GM23338 (cell line): ENCODE measurements around the gene NT5DC3. TPM values are rescaled to one million over a fixed set of nuclear protein-coding genes. Genes with fewer than 3 reads are reported as not detected.

ENCODE experiments used
- ATAC-seq: fragments of 200-7000 bp; cut with Tn5 transposase; 3 replicates; pipeline ENCODE4 v1.9.1; 2020
- DNase-seq: peaks from one replicate; pipeline ENCODE4 v3.0.0-alpha.2; 2015; ENCODE audit warnings: low spot score
- H2AFZ ChIP-seq: fragments of 200-600 bp; sonication (generic); 2 replicates; pipeline ENCODE4 v1.8.0; 2016; ENCODE audit warnings: antibody characterized with exemption, mild to moderate bottlenecking, moderate library complexity
- H3F3A ChIP-seq: fragments of 200-600 bp; sonication (generic); replicated peaks from 2 replicates; pipeline ENCODE4 v1.8.0; 2017; ENCODE audit warnings: antibody characterized with exemption, mixed run types, low read depth
- H3K27ac ChIP-seq: fragments of 200-600 bp; sonication (generic); 2 replicates; pipeline ENCODE4 v1.6.1; 2016; ENCODE audit warnings: low read depth
- H3K27me3 ChIP-seq: fragments of 200-600 bp; sonication (generic); 2 replicates; pipeline ENCODE4 v1.8.0; 2016; ENCODE audit warnings: mild to moderate bottlenecking, mixed run types, moderate library complexity; ENCODE audit not compliant: insufficient read depth
- H3K36me3 ChIP-seq: fragments of 200-600 bp; sonication (generic); 2 replicates; pipeline ENCODE4 v1.8.0; 2016; ENCODE audit warnings: mild to moderate bottlenecking; ENCODE audit not compliant: insufficient read depth
- H3K4me1 ChIP-seq: fragments of 200-600 bp; sonication (generic); 2 replicates; pipeline ENCODE4 v1.8.0; 2016; ENCODE audit warnings: mild to moderate bottlenecking, moderate library complexity; ENCODE audit not compliant: insufficient read depth
- H3K4me2 ChIP-seq: fragments of 200-600 bp; sonication (generic); 2 replicates; pipeline ENCODE4 v1.7.1; 2017; ENCODE audit warnings: mixed run types
- H3K4me3 ChIP-seq: fragments of 200-600 bp; sonication (generic); 2 replicates; pipeline ENCODE4 v1.6.1; 2016; ENCODE audit warnings: mixed run types
- H3K79me2 ChIP-seq: fragments of 200-600 bp; sonication (generic); replicated peaks from 2 replicates; pipeline ENCODE4 v1.8.0; 2017; ENCODE audit warnings: mild to moderate bottlenecking; ENCODE audit not compliant: insufficient read depth
- H3K9me2 ChIP-seq: fragments of 200-600 bp; sonication (generic); 2 replicates; pipeline ENCODE4 v1.8.0; 2017; ENCODE audit not compliant: insufficient read depth
- H4K20me1 ChIP-seq: fragments of 200-600 bp; sonication (generic); replicated peaks from 2 replicates; pipeline ENCODE4 v1.8.0; 2017; ENCODE audit warnings: mild to moderate bottlenecking; ENCODE audit not compliant: insufficient read depth
- H3K27ac Mint-ChIP-seq: 2 replicates; pipeline ENCODE4 v1.8.0; 2020; ENCODE audit warnings: inconsistent platforms, mild to moderate bottlenecking, moderate library complexity, mixed read lengths
- H3K27me3 Mint-ChIP-seq: 3 replicates; pipeline ENCODE4 v1.8.0; 2022; ENCODE audit warnings: low read depth, mild to moderate bottlenecking, moderate library complexity, mixed read lengths, inconsistent platforms; ENCODE audit not compliant: insufficient read depth, poor library complexity
- H3K36me3 Mint-ChIP-seq: 3 replicates; pipeline ENCODE4 v1.8.0; 2021; ENCODE audit warnings: low read depth, mild to moderate bottlenecking, inconsistent platforms, moderate library complexity, mixed read lengths
- H3K4me1 Mint-ChIP-seq: 3 replicates; pipeline ENCODE4 v1.8.0; 2020; ENCODE audit warnings: mild to moderate bottlenecking, inconsistent platforms, mixed read lengths
- H3K4me3 Mint-ChIP-seq: 3 replicates; pipeline ENCODE4 v1.8.0; 2021; ENCODE audit warnings: moderate library complexity, mild to moderate bottlenecking, inconsistent platforms, mixed read lengths
- H3K9me3 Mint-ChIP-seq: 3 replicates; pipeline ENCODE4 v1.8.0; 2020; ENCODE audit warnings: moderate library complexity, mild to moderate bottlenecking, inconsistent platforms, mixed read lengths
- ETS1 ChIP-seq: IDR thresholded peaks from 2 replicates; pipeline ENCODE4 v1.6.1; 2016; ENCODE audit warnings: antibody characterized with exemption
- EZH2 ChIP-seq: fragments of 200-600 bp; sonication (generic); IDR thresholded peaks from one replicate; pipeline ENCODE4 v1.8.0; 2017; ENCODE audit warnings: antibody characterized with exemption, mild to moderate bottlenecking, low read depth; ENCODE audit not compliant: unreplicated experiment
- EZH2phosphoT487 ChIP-seq: fragments of 200-600 bp; sonication (generic); IDR thresholded peaks from one replicate; pipeline ENCODE4 v1.8.1; 2018; ENCODE audit warnings: antibody characterized with exemption; ENCODE audit not compliant: unreplicated experiment
- JUNB ChIP-seq: IDR thresholded peaks from one replicate; pipeline ENCODE4 v1.6.1; 2016; ENCODE audit warnings: antibody characterized with exemption; ENCODE audit not compliant: unreplicated experiment
- NANOG ChIP-seq: IDR thresholded peaks from 2 replicates; pipeline ENCODE4 v1.6.1; 2016; ENCODE audit warnings: antibody characterized with exemption, borderline replicate concordance
- POLR2AphosphoS5 ChIP-seq: IDR thresholded peaks from 2 replicates; pipeline ENCODE4 v1.6.1; 2016; ENCODE audit warnings: antibody characterized with exemption, low read depth
- REST ChIP-seq: IDR thresholded peaks from one replicate; pipeline ENCODE4 v1.6.1; 2018; ENCODE audit warnings: antibody characterized with exemption; ENCODE audit not compliant: unreplicated experiment
- STAT1 ChIP-seq: IDR thresholded peaks from one replicate; pipeline ENCODE4 v1.6.1; 2016; ENCODE audit warnings: antibody characterized with exemption; ENCODE audit not compliant: unreplicated experiment
- ZNF114 ChIP-seq: fragments of 250-450 bp; sonication (Bioruptor Pico); IDR thresholded peaks from 2 replicates; pipeline ENCODE4 v1.5.0; 2020; ENCODE audit warnings: mild to moderate bottlenecking, moderate library complexity
- ZNF462 ChIP-seq: fragments of 250-450 bp; sonication (Bioruptor Pico); IDR thresholded peaks from 2 replicates; pipeline ENCODE4 v1.5.0; 2020; ENCODE audit warnings: mild to moderate bottlenecking, moderate library complexity
- polyA plus RNA-seq: library from polyadenylated mRNA; unstranded; fragments of >200 nt; fragmentation: Nextera tagmentation; extraction: Ambion mirVana; gene quantifications from 2 replicates; pipeline ENCODE4 v1.2.1, GENCODE V29; 2016
- total RNA-seq: library from RNA; depleted of rRNA; stranded (reverse); fragments of >200 nt; shearing (Covaris generic); gene quantifications from 2 replicates; pipeline ENCODE4 v1.2.3, GENCODE V29; 2014

Gene NT5DC3
- total and polyA plus RNA-seq, 2 experiments from 2014 or later: 2.2 to 12.5 TPM

- TF ChIP-seq ZNF462 (CRISPR knock-in tag): no peak
- no peak for TF ChIP-seq POLR2AphosphoS5
- no peak for TF ChIP-seq EZH2
- no peak for TF ChIP-seq NANOG
- TF ChIP-seq ZNF114 (CRISPR knock-in tag): no peak
Measured at GRCh38 chr12:103793046-103793445, 48.0 kb downstream of the NT5DC3 start (continued).

GRCh38 chr12:103791350-103791920 lies 49.6 kb downstream of the NT5DC3 start:
- H3K4me1 Mint-ChIP-seq: peaks cover 6% of the 10 kb centered on the region; the same call in 2 of the 3 replicates
- Histone ChIP-seq H2AFZ (no peak overlapping the region), H3K36me3 (no peaks in the 10 kb centered on the region), H4K20me1 (no peaks in the 10 kb centered on the region), H3K79me2 (no peaks in the 10 kb centered on the region), H3K27me3 (no peaks in the 10 kb centered on the region), H3K27ac (no peak overlapping the region), H3K4me1 (peaks cover 8% of the 10 kb centered on the region; the same call in 1 of the 2 replicates), H3K9me2 (no peaks in the 10 kb centered on the region), H3K4me2 (no peak overlapping the region), H3F3A (no peaks in the 10 kb centered on the region), H3K4me3 (no peak overlapping the region)
- ATAC-seq (no peak), DNase-seq (no peak)
- no peaks in the 10 kb centered on the region; the same call in 2 of the 3 replicates for H3K9me3 Mint-ChIP-seq
- H3K4me3 Mint-ChIP-seq: no peak overlapping the region
- no peaks in the 10 kb centered on the region for H3K27me3 Mint-ChIP-seq
- peaks cover 39% of the 10 kb centered on the region for H3K36me3 Mint-ChIP-seq
- H3K27ac Mint-ChIP-seq: no peak overlapping the region
- no peak for TF ChIP-seq ETS1
- TF ChIP-seq REST: no peak
- TF ChIP-seq POLR2AphosphoS5: no peak
- no peak for TF ChIP-seq EZH2phosphoT487
- TF ChIP-seq JUNB: no peak
- TF ChIP-seq STAT1: no peak
- no peak for TF ChIP-seq EZH2
- no peak for TF ChIP-seq ZNF114 (CRISPR knock-in tag)
- TF ChIP-seq NANOG: no peak
